Measurements from ENCODE around the gene GPHN.

GRCh38 chr14:67111022-67111421 lies 603.1 kb downstream of the GPHN start:
- no peak for TF ChIP-seq POLR2A (IDR thresholded peaks at IDR 0.05)
- no peak for TF ChIP-seq CTCF (IDR thresholded peaks at IDR 0.05)
- no peak for TF ChIP-seq POLR2AphosphoS5 (IDR thresholded peaks at IDR 0.05)

Measured in upper lobe of left lung (tissue), 4 donors.